Kidney epithelial cell (primary cell): ENCODE results near the gene RXRB. TPM values are rescaled to one million over a fixed set of nuclear protein-coding genes. Genes with fewer than 3 reads are reported as not detected.

Source experiments
- DNase-seq: peaks from one replicate; pipeline ENCODE4 v3.0.0-alpha.2; 2010; ENCODE audit warnings: low read depth
- H3K27me3 ChIP-seq: 2 replicates; pipeline ENCODE4 v1.6.0; 2011; ENCODE audit warnings: low read length; ENCODE audit not compliant: control insufficient read depth, insufficient read depth
- H3K36me3 ChIP-seq: 2 replicates; pipeline ENCODE4 v1.5.1; 2011; ENCODE audit warnings: low read length; ENCODE audit not compliant: control insufficient read depth, insufficient read depth
- H3K4me3 ChIP-seq: 2 replicates; pipeline ENCODE4 v1.5.1; 2011; ENCODE audit warnings: low read depth, mild to moderate bottlenecking, control low read depth, low read length
- total RNA-seq: library from RNA; depleted of rRNA; stranded (reverse); fragments of >200 nt; gene quantifications from 2 replicates; pipeline ENCODE4 v1.2.3, GENCODE V29; 2015
- TF ChIP-seq, protein P1 (sequence below): IDR thresholded peaks from 2 replicates; pipeline ENCODE4 v1.5.1; 2011; ENCODE audit warnings: mild to moderate bottlenecking, moderate library complexity, low read length, control low read depth, inconsistent platforms; ENCODE audit not compliant: insufficient read depth, poor library complexity, severe bottlenecking

The RXRB gene
- total RNA-seq, 1 donor from 2014 or later, result 24.4 TPM

DNA sequence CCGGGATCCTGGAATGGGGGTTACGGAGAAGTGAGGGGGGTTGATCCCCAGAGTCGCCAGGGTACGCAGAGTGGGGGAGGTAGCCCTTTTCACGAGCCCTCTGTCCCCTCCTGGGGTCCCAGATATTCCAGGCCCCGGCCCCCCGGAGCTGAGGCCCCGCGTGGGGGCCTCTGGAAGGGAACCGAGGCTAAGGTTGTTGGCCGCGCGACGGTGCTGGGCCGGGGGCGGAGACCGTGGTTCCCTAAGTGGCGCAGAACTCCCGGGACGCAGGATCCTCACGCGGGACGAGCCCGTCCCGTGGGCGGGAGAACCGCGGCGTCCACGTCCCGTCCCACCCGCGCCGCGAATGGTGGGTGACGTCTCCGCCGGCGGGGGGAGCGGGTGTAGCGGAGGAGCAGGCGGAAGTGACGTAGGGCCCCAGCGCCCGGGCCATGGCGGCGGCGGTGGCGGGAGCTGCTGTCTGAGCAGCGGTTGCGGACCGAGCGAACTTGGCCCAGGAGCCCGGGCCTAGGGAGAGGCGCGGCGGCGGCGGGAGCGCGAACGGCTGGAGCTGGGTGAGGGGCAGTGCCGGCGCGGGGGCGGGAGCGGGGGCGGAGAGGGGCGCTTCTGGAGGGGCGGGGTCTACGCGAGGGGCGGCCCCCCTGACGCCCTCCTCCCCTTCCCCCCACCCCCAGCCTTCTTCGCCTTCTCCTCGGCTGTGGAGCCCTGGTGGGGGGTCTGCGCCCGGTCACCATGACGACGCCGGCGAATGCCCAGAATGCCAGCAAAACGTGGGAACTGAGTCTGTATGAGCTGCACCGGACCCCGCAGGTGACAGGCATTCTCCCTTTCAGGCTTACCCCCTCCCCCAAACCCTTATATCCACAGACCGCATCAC is 7.9 kb upstream of the RXRB start, which contains the start of gene RING1:
TSS of gene RING1 (plus strand) at position 410 of the 877 bp plus-strand sequence. CDS start at position 733, 323 bp downstream.
- H3K36me3 ChIP-seq, result peaks cover 4% of the 10 kb centered on the region
- peak within 1 kb of the TSS; percentile 90 for H3K4me3 ChIP-seq
- DNase-seq, result no peak
- TF ChIP-seq, protein P1, sequence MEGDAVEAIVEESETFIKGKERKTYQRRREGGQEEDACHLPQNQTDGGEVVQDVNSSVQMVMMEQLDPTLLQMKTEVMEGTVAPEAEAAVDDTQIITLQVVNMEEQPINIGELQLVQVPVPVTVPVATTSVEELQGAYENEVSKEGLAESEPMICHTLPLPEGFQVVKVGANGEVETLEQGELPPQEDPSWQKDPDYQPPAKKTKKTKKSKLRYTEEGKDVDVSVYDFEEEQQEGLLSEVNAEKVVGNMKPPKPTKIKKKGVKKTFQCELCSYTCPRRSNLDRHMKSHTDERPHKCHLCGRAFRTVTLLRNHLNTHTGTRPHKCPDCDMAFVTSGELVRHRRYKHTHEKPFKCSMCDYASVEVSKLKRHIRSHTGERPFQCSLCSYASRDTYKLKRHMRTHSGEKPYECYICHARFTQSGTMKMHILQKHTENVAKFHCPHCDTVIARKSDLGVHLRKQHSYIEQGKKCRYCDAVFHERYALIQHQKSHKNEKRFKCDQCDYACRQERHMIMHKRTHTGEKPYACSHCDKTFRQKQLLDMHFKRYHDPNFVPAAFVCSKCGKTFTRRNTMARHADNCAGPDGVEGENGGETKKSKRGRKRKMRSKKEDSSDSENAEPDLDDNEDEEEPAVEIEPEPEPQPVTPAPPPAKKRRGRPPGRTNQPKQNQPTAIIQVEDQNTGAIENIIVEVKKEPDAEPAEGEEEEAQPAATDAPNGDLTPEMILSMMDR, result no peak
- no peaks in the 10 kb centered on the region for H3K27me3 ChIP-seq

DNA sequence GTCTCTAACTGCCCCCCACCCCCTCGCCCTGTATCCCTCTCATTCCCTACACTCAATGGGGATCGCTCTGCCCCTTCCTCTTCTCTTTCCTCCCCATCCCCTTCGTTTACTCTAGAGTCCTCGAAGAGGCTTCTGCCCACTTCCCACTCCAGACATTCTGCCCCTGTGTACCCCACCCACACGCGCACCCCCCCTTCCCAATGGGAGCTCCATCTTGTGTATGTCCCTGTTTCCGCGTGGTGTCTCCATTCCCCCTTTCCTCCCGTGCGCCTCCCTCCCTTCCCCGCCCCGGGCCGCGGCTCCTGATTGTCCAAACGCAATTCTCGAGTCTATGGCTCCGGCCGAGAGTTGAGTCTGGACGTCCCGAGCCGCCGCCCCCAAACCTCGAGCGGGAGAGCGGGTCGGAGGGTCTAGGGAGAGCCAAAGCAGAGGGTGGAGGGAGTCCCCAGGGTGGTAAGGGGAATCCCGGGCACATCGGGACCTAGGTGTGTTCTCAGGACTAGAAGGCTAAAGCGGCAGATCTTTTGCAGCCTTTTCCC is 7.2 kb upstream of the RXRB start:
- TF ChIP-seq, protein P1, result no peak
- H3K36me3 ChIP-seq, result peaks cover 6% of the 10 kb centered on the region
- no peaks in the 10 kb centered on the region for H3K27me3 ChIP-seq
- H3K4me3 ChIP-seq, result peak overlapping the region; percentile 90
- DNase-seq, result no peak

DNA sequence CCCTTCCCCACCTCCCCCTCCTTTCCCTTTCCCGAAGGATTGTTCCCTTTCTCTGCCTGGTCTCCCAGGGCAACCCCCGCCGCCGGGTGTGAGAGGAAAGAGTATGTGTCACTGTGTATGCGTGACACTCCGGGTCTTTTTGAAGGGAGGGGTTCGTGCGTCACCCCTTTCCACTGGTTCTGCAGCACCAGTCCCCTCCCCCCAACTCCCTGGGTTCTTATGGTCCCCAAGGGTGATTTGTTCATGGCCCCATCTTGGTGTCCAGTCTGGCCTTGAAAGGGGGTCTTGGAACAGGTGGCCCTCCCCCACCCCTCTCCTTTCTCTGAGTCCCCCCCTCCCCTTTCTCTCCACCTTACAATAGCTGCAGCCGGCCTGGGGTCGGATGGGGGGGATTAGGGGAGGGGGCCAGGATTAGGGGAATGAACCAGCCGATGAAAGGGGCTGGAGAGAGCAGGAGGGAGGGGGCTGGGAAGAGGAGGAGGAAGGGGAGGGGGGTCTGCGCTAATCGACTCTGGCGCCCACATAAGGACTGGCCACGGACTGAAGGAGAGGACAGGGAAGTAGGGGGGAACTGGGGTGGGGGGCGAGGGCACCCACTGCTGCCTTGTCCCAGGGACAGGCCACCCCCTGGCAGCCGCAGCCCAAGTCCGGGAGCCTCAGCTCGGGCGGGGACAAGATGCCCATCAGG is 6.5 kb upstream of the RXRB start:
- Histone ChIP-seq H3K4me3 (peak overlapping the region; percentile 90), H3K27me3 (no peaks in the 10 kb centered on the region), H3K36me3 (peaks cover 9% of the 10 kb centered on the region)
- DNase-seq, result no peak
- TF ChIP-seq, protein P1, result no peak

DNA sequence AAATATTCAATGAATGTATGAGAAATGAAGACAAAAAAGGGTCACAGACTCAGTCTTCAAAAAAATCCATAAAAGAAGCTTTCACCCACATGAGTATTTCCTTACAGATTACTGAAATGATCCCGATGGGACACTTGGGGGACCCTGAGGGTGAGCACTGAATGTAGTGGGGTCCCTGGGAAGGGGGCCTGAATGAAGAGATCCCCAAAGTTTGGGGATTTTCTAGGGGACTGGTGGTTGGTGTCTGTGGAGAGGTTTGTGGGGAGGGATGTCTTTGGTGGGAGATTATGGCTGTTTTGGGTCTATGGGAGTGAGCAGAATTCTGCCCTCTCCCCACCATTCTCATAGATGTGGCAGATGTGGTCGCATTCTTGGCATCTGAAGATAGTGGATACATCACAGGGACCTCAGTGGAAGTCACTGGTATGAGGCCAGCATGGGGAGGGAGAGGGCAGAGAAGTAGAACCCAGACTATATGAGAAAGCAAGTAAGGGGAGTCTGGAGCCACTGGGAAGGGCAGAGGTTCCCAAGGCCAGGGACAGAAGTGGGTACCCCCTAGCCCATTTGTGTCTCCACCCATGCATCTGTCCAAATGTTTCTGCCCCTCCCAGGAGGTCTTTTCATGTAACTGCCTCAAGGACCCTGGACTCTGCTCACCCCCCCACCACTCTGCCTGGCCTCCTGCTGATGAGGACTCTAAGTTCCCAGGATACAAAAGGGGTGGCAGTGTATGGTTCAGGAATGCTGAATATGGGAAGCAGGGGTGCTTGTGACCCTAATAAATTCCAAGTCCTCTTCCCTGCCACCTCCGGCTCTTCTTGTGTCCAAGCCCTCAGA is 5.8 kb upstream of the RXRB start:
- peaks cover 10% of the 10 kb centered on the region for H3K36me3 ChIP-seq
- H3K4me3 ChIP-seq, result no peak overlapping the region
- no peaks in the 10 kb centered on the region for H3K27me3 ChIP-seq
- DNase-seq, result no peak
- TF ChIP-seq, protein P1, result no peak

DNA sequence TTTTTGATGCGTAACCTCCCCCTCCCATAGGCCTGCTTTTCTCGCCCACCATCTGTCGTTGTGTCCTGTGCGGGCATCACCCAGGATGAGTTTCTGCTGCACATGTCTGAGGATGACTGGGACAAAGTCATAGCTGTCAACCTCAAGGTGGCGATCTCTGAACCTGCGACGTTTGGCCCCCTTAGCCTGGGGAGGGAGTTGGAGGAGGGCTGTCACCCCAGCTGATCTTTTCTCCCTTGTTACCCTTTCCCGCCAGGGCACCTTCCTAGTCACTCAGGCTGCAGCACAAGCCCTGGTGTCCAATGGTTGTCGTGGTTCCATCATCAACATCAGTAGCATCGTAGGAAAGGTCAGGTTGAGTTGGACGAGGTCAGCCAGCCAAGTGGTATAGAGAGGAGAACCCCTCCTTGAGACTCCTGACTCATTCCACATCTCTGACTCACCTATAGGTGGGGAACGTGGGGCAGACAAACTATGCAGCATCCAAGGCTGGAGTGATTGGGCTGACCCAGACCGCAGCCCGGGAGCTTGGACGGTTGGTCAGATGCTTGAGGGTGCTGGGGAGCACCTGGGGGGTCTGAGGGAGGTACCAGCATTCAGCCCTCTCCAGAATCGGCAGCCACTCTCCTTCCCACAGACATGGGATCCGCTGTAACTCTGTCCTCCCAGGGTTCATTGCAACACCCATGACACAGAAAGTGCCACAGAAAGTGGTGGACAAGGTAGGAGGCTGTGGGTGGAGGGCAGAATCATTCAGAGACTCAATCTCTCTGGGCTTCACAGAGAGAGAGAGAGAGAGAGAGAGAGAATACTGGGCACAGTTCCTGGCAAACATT is 4.9 kb upstream of the RXRB start:
- Histone ChIP-seq H3K4me3 (peak overlapping the region; percentile 83), H3K36me3 (peaks cover 10% of the 10 kb centered on the region), H3K27me3 (no peaks in the 10 kb centered on the region)
- TF ChIP-seq, protein P1, result no peak
- peak; percentile 64 for DNase-seq
